ENCODE data around the gene DTX3L. TPM values are rescaled to one million over a fixed set of nuclear protein-coding genes. Genes with fewer than 3 reads are reported as not detected.

DTX3L gene
- total and polyA plus RNA-seq, 10 of the 15 experiments (the other 5 are each of a cell fraction or from before 2014, with no cell fraction given): 9.9 to 41.4 (median 21.7) TPM

- TF ChIP-seq, protein P1, sequence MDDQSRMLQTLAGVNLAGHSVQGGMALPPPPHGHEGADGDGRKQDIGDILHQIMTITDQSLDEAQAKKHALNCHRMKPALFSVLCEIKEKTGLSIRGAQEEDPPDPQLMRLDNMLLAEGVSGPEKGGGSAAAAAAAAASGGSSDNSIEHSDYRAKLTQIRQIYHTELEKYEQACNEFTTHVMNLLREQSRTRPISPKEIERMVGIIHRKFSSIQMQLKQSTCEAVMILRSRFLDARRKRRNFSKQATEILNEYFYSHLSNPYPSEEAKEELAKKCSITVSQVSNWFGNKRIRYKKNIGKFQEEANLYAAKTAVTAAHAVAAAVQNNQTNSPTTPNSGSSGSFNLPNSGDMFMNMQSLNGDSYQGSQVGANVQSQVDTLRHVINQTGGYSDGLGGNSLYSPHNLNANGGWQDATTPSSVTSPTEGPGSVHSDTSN (IDR thresholded peaks at IDR 0.05; ENCODE audit: insufficient replicate concordance, low read depth, low read length): peak; percentile 63
- TF ChIP-seq NFIC (IDR thresholded peaks at IDR 0.05; ENCODE audit: low read depth, low read length): no peak
- TF ChIP-seq, protein P2, sequence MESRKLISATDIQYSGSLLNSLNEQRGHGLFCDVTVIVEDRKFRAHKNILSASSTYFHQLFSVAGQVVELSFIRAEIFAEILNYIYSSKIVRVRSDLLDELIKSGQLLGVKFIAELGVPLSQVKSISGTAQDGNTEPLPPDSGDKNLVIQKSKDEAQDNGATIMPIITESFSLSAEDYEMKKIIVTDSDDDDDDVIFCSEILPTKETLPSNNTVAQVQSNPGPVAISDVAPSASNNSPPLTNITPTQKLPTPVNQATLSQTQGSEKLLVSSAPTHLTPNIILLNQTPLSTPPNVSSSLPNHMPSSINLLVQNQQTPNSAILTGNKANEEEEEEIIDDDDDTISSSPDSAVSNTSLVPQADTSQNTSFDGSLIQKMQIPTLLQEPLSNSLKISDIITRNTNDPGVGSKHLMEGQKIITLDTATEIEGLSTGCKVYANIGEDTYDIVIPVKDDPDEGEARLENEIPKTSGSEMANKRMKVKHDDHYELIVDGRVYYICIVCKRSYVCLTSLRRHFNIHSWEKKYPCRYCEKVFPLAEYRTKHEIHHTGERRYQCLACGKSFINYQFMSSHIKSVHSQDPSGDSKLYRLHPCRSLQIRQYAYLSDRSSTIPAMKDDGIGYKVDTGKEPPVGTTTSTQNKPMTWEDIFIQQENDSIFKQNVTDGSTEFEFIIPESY (IDR thresholded peaks at IDR 0.05): no peak
- TF ChIP-seq MLLT1 (IDR thresholded peaks at IDR 0.05): peak; percentile 65; the same call in 1 of the 2 replicates
- TF ChIP-seq, protein P3, sequence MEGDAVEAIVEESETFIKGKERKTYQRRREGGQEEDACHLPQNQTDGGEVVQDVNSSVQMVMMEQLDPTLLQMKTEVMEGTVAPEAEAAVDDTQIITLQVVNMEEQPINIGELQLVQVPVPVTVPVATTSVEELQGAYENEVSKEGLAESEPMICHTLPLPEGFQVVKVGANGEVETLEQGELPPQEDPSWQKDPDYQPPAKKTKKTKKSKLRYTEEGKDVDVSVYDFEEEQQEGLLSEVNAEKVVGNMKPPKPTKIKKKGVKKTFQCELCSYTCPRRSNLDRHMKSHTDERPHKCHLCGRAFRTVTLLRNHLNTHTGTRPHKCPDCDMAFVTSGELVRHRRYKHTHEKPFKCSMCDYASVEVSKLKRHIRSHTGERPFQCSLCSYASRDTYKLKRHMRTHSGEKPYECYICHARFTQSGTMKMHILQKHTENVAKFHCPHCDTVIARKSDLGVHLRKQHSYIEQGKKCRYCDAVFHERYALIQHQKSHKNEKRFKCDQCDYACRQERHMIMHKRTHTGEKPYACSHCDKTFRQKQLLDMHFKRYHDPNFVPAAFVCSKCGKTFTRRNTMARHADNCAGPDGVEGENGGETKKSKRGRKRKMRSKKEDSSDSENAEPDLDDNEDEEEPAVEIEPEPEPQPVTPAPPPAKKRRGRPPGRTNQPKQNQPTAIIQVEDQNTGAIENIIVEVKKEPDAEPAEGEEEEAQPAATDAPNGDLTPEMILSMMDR (IDR thresholded peaks at IDR 0.05 in 2 of 3, conservative IDR thresholded peaks at IDR 0.05 in 1 of 3; ENCODE audit: control insufficient read depth in 2 of 3, extremely low read depth in 1 of 3, insufficient read depth in 1 of 3, low read depth in 3 of 3, low read length in 3 of 3): no peak
- no peak for TF ChIP-seq CBFB (IDR thresholded peaks at IDR 0.05; ENCODE audit: low read depth)
- no peak for TF ChIP-seq RELA (IDR thresholded peaks at IDR 0.05; ENCODE audit: borderline replicate concordance, partially characterized antibody)
- no peak for TF ChIP-seq YBX1 (IDR thresholded peaks at IDR 0.05)
- TF ChIP-seq TAF1 (IDR thresholded peaks at IDR 0.05; ENCODE audit: borderline replicate concordance, low read depth, low read length): no peak
- peak; percentile 62; the same call in 1 of the 2 replicates for TF ChIP-seq RUNX3 (IDR thresholded peaks at IDR 0.05; ENCODE audit: low read length)
- TF ChIP-seq CBX3 (IDR thresholded peaks at IDR 0.05; ENCODE audit: borderline replicate concordance, low read depth): no peak
- TF ChIP-seq EED (IDR thresholded peaks at IDR 0.05; ENCODE audit: low read depth): no peak
- TF ChIP-seq ZNF24 (IDR thresholded peaks at IDR 0.05): 0 out of 2 replicates have a peak, but pooled peaks have one; percentile 6
- TF ChIP-seq CEBPB (IDR thresholded peaks at IDR 0.05; ENCODE audit: borderline replicate concordance in 1 of 2, low read depth in 2 of 2, low read length in 2 of 2): no peak
- peak; percentile 44; the same call in 1 of the 2 replicates for TF ChIP-seq PAX5 (IDR thresholded peaks at IDR 0.05; ENCODE audit: borderline replicate concordance, low read depth, low read length)
- TF ChIP-seq SMAD5 (IDR thresholded peaks at IDR 0.05; ENCODE audit: low read depth): no peak
- no peak for TF ChIP-seq JUNB (IDR thresholded peaks at IDR 0.05)
- no peak for TF ChIP-seq JUND (IDR thresholded peaks at IDR 0.05; ENCODE audit: low read depth, low read length)
- TF ChIP-seq PML (IDR thresholded peaks at IDR 0.05; ENCODE audit: low read length): no peak
- TF ChIP-seq FOXK2 (IDR thresholded peaks at IDR 0.05): no peak
- no peak for TF ChIP-seq LARP7 (IDR thresholded peaks at IDR 0.05)
Observed at GRCh38 chr3:122621112-122621511, 57.0 kb downstream of the DTX3L start (continued).
